ENCODE results near the gene NTRK3.

- no peak for TF ChIP-seq CTCF (IDR thresholded peaks at IDR 0.05)
- no peak for TF ChIP-seq POLR2A (IDR thresholded peaks at IDR 0.05)
Measured at GRCh38 chr15:88006146-88006545, 250.4 kb downstream of the NTRK3 start.
